ENCODE measurements around the gene PLXNA2. TPM values are rescaled to one million over a fixed set of nuclear protein-coding genes. Genes with fewer than 3 reads are reported as not detected.

The PLXNA2 gene
- total RNA-seq, 4 donors from 2014 or later, result 17.2 to 29.7 (median 24.6) TPM

DNA sequence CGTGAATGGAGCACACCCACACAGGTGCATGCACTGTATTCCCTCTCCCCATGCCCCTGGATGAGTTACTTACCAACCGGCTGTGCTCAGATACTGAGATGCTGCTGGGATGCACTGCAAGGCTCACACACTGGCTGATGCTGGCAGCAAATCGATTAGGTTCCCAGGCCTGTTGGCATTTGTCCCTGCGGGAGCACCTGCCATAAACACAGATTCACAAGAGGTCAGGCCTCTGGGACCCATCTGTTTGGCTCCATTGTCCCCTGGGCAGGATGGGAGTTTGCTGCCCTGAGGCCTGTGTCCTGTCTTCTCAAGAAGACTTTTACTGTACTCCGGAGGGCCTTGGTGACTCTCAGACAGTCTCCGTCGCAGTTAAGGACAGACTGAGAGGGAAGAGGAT is 145.4 kb downstream of the PLXNA2 start:
- WGBS, 2 donors, result 68 to 77% methylated on average over 7 of the region's 7 CpGs
- TF ChIP-seq EP300 (IDR thresholded peaks at IDR 0.05) (no peak), POLR2A (IDR thresholded peaks at IDR 0.05) (no peak)
- TF ChIP-seq, protein P1, sequence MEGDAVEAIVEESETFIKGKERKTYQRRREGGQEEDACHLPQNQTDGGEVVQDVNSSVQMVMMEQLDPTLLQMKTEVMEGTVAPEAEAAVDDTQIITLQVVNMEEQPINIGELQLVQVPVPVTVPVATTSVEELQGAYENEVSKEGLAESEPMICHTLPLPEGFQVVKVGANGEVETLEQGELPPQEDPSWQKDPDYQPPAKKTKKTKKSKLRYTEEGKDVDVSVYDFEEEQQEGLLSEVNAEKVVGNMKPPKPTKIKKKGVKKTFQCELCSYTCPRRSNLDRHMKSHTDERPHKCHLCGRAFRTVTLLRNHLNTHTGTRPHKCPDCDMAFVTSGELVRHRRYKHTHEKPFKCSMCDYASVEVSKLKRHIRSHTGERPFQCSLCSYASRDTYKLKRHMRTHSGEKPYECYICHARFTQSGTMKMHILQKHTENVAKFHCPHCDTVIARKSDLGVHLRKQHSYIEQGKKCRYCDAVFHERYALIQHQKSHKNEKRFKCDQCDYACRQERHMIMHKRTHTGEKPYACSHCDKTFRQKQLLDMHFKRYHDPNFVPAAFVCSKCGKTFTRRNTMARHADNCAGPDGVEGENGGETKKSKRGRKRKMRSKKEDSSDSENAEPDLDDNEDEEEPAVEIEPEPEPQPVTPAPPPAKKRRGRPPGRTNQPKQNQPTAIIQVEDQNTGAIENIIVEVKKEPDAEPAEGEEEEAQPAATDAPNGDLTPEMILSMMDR (IDR thresholded peaks at IDR 0.05), result no peak
- H3K36me3 ChIP-seq, result peaks cover 0 to 18% (median 0%) of the 10 kb centered on the region in 3 donors

DNA sequence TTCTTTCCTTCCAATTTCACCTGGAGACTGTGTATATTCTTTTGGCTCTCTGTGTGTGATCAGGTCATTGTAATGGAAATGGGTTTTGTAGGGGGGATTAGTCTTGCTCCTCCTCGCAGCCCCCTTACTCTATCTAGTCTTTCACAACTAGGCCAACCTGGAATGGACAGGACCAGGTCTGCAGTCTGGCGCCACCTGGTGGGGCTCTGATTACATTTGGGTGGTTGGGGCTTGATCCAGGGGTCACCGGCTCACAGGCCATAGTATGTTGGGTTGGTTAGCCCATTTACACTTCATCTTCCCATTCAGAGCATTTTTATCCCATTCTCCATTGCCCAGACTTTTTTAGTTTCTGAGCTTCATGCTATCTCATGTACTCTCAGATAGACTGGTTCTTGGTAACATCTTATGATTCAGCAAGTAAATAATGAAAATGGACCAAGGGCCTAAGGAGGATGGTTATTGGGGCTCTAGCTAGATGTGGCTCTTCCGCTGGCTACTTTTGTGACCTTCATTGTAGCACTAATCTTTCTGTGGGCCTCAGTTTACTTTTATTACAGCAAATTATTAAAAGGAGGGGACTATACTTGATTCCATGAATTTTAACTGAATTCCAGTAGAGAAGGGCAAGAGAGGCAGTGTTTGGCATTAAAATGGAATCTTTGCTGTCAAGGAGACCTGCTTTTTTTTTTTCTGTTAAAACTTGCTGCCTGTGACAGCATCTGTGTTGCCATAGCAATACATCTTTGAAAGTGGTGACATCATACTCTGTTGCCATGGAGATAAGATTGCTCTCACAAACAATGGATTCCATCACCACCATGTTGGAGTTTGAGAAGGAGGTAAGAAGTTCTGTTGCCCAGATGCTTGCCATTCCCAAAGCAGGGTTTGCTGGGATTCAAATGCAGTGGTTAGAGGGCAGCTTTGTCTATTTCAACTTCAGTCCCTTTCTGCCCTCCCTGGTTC is 150.1 kb downstream of the PLXNA2 start:
- H3K4me3 ChIP-seq, result no peak overlapping the region
- peaks cover 0 to 19% (median 5%) of the 10 kb centered on the region in 4 donors for H3K4me1 ChIP-seq
- H3K27me3 ChIP-seq, result no peaks in the 10 kb centered on the region
- H3K27ac ChIP-seq, result no peak overlapping the region
- whole genome bisulfite sequencing, 2 donors, result 48 to 59% methylated on average over 4 of the region's 4 CpGs
- H3K36me3 ChIP-seq, result peaks cover 0 to 34% (median 0%) of the 10 kb centered on the region in 3 donors
- TF ChIP-seq, protein P1 (IDR thresholded peaks at IDR 0.05), result peak; percentile 59 to 79 (median 70)
- TF ChIP-seq POLR2A (IDR thresholded peaks at IDR 0.05) (no peak), EP300 (IDR thresholded peaks at IDR 0.05) (no peak)
- peak; percentile 47 to 80 for DNase-seq (ENCODE audit: low spot score in 2 of 2)
- H3K9me3 ChIP-seq, result no peaks in the 10 kb centered on the region

More for the DNA sequence above, 145.4 kb downstream of the PLXNA2 start:
- Histone ChIP-seq H3K4me3 (no peak overlapping the region), H3K4me1 (peaks cover 0 to 25% (median 5%) of the 10 kb centered on the region in 4 donors), H3K27me3 (no peaks in the 10 kb centered on the region), H3K27ac (peak overlapping the region in 1 of 4 donors; percentile 31), H3K9me3 (no peaks in the 10 kb centered on the region)
- DNase-seq (ENCODE audit: low spot score in 2 of 2), result no peak

DNA sequence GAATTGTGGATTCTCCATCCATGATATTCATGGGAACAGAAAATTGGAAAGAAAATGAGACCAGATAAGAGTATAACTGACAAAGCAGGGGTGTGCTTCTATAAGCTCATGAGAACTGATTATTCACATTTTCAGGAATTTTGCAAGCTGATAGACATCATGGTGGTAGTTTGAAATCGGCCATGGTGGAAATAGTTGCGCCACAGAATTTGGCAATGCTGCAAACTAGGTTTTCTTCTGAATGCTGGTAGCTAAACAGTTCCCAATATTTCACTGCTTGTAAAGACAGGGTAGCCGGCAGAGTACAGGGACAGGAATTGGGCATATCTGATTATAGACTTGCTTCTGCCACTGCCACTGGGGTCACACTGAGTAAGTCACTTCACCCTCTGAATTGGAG is 151.1 kb downstream of the PLXNA2 start:
- Histone ChIP-seq H3K36me3 (peaks cover 0 to 34% (median 0%) of the 10 kb centered on the region in 3 donors), H3K4me1 (peaks cover 0 to 21% (median 5%) of the 10 kb centered on the region in 4 donors), H3K27ac (no peak overlapping the region), H3K27me3 (no peaks in the 10 kb centered on the region), H3K4me3 (no peak overlapping the region), H3K9me3 (no peaks in the 10 kb centered on the region)
- WGBS, 2 donors, result 83 to 88% methylated on average over 3 of the region's 3 CpGs
- no peak for DNase-seq (ENCODE audit: low spot score in 2 of 2)
- TF ChIP-seq, protein P1 (IDR thresholded peaks at IDR 0.05), result no peak
- TF ChIP-seq POLR2A (IDR thresholded peaks at IDR 0.05) (no peak), EP300 (IDR thresholded peaks at IDR 0.05) (no peak)

DNA sequence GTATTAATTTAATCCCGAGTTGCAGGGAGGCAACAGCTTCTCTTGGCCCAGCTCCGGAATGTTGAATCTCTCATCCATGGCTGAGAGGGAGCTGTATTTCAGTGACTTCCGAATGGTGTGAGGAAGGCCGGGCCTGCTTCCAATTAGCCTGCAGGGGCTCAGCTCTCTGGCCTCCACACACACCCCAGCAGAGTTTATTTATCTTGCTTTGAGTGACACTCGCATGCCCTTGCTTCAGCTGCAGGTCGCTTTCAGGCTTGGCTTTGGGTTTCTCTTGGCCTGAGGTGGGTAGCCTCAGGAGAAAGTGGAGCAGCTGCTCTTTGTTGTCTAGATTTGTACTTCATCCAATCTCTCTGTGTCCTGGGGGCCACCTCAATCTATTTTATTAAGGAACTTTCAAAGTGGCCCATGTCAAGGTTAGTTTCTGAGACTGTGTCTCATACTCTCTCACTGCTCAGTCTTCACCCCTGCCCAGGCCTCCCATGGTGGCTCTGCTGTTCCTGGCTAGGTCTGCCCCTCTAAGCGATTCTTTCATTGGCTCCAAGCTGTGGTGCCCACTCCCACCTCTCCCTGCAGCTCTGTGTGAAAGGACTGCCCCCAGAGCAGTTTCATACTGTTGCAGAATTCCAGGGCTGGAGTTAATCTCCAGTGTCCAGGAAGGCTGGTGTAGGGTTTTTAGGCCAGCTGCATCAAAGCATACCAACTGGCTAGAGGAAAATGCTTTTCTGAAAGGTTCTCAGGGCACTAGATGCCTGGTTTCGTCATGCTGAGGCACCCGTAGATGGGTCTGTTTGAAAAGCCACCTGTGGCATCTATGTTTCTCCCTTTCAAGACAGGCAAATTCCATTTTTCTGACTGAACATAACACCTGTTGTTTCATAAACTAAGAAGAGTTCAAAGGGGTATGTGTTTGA is 153.5 kb downstream of the PLXNA2 start:
- no peak for DNase-seq (ENCODE audit: low spot score in 2 of 2)
- H3K27me3 ChIP-seq, result no peaks in the 10 kb centered on the region
- no peak overlapping the region for H3K4me3 ChIP-seq
- 60 to 70% methylated on average over 9 of the region's 9 CpGs for WGBS, 2 donors
- H3K27ac ChIP-seq, result no peak overlapping the region
- no peaks in the 10 kb centered on the region for H3K9me3 ChIP-seq
- H3K36me3 ChIP-seq, result peaks cover 0 to 27% (median 0%) of the 10 kb centered on the region in 3 donors
- H3K4me1 ChIP-seq, result peaks cover 0 to 37% (median 11%) of the 10 kb centered on the region in 4 donors
- TF ChIP-seq, protein P1 (IDR thresholded peaks at IDR 0.05), result no peak
- TF ChIP-seq POLR2A (IDR thresholded peaks at IDR 0.05) (no peak), EP300 (IDR thresholded peaks at IDR 0.05) (no peak)
